Thoracic aorta (tissue), 2 donors: ENCODE data around the gene ADAMTS17. TPM values are rescaled to one million over a fixed set of nuclear protein-coding genes. Genes with fewer than 3 reads are reported as not detected.

Source experiments
- ATAC-seq: fragments of 150-250 bp; one replicate; pipeline ENCODE4 v1.8.0; 2017; ENCODE audit warnings: low read depth; ENCODE audit not compliant: insufficient number of reproducible peaks, low FRiP score
- DNase-seq: peaks from one replicate; pipeline ENCODE4 v3.0.0-alpha.2; 2020; ENCODE audit warnings: low spot score
- H3K27ac ChIP-seq, 2 donors: fragments of 200-600 bp; sonication (generic); 1 replicate in 1 of 2; 2 replicates in 1 of 2; pipeline ENCODE4 v1.5.1; 2016; ENCODE audit warnings: mild to moderate bottlenecking in 2 of 2, moderate library complexity in 2 of 2
- H3K27me3 ChIP-seq: fragments of 200-600 bp; sonication (generic); replicated peaks from 2 replicates; pipeline ENCODE4 v1.6.0; 2016; ENCODE audit warnings: mild to moderate bottlenecking; ENCODE audit not compliant: insufficient read depth
- H3K36me3 ChIP-seq: fragments of 200-600 bp; sonication (generic); one replicate; pipeline ENCODE4 v1.5.1; 2016
- H3K4me1 ChIP-seq, 2 donors: fragments of 200-600 bp; sonication (generic); 1 replicate in 1 of 2; 2 replicates in 1 of 2; pipeline versions ENCODE4 v1.5.1 to v1.6.0; 2016; ENCODE audit warnings: low read depth in 2 of 2, mild to moderate bottlenecking in 1 of 2; ENCODE audit not compliant: control insufficient read depth in 1 of 2
- H3K4me3 ChIP-seq: fragments of 200-600 bp; sonication (generic); 2 replicates; pipeline ENCODE4 v1.5.1; 2016; ENCODE audit warnings: mild to moderate bottlenecking
- H3K9me3 ChIP-seq: fragments of 200-600 bp; sonication (generic); 2 replicates; pipeline ENCODE4 v1.5.1; 2016
- total RNA-seq, 2 donors: library from RNA; depleted of rRNA; stranded (reverse); fragments of >200 nt; gene quantifications; one replicate each; pipeline versions ENCODE4 v1.1.0 to v1.2.3, GENCODE V29; 2016
- TF ChIP-seq, protein P1 (sequence below): fragments of 200-600 bp; sonication (generic); IDR thresholded peaks from one replicate; pipeline ENCODE4 v1.5.1; 2019; ENCODE audit warnings: antibody characterized with exemption

Gene ADAMTS17
- total RNA-seq, 2 donors from 2014 or later = 2.8 to 8.1 TPM

DNA sequence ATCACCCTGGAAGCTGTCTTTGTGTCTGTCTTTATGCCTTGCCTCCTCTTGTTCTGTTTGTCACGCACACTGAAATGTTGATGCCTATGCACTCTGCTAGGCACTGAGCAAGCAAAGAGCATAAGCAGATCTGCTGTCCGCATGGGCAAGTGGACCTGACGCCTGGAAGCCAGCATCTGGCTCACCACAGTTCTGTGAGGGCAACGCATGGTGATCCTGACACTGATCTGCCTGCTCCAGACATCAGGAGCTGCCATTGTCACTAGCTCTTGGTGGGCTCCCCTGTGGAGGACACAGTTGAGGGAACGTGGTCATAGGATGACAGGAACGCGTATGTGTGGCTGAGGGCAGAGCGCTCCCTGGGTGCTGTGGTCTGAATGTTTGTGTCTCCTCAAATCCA is 234.6 kb downstream of the ADAMTS17 start:
- no peak for DNase-seq
- Histone ChIP-seq H3K36me3 (no peaks in the 10 kb centered on the region), H3K9me3 (no peaks in the 10 kb centered on the region), H3K4me1 (peaks cover 14 to 35% of the 10 kb centered on the region in 2 donors), H3K27ac (no peak overlapping the region), H3K27me3 (no peaks in the 10 kb centered on the region), H3K4me3 (no peak overlapping the region)
- TF ChIP-seq, protein P1, sequence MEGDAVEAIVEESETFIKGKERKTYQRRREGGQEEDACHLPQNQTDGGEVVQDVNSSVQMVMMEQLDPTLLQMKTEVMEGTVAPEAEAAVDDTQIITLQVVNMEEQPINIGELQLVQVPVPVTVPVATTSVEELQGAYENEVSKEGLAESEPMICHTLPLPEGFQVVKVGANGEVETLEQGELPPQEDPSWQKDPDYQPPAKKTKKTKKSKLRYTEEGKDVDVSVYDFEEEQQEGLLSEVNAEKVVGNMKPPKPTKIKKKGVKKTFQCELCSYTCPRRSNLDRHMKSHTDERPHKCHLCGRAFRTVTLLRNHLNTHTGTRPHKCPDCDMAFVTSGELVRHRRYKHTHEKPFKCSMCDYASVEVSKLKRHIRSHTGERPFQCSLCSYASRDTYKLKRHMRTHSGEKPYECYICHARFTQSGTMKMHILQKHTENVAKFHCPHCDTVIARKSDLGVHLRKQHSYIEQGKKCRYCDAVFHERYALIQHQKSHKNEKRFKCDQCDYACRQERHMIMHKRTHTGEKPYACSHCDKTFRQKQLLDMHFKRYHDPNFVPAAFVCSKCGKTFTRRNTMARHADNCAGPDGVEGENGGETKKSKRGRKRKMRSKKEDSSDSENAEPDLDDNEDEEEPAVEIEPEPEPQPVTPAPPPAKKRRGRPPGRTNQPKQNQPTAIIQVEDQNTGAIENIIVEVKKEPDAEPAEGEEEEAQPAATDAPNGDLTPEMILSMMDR = no peak
- no peak for ATAC-seq

DNA sequence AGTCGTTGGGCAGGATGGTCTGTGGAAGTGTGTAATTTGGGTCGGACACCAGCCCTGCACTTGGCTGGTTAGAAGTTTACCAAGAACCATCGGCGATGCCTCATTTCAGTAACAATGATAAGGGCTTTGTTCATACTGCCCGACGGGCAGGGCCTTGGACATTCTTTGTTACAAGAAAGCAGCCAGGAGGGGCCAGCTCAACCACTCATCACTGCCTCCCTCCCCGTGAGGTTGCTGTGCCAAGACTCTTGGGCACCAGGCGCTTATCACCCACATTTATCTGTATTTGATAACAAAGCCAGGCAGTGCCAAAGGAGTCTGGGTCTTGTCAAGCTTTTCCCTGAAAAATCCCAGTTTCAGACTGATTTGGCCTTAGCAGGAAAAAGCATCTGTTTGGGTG is 235.0 kb downstream of the ADAMTS17 start:
- TF ChIP-seq, protein P1 = no peak
- H3K27ac ChIP-seq = no peak overlapping the region
- H3K4me3 ChIP-seq = no peak overlapping the region
- DNase-seq (no peak), ATAC-seq (no peak)
- H3K9me3 ChIP-seq = no peaks in the 10 kb centered on the region
- H3K27me3 ChIP-seq = no peaks in the 10 kb centered on the region
- peaks cover 10 to 35% of the 10 kb centered on the region in 2 donors for H3K4me1 ChIP-seq
- H3K36me3 ChIP-seq = no peaks in the 10 kb centered on the region

DNA sequence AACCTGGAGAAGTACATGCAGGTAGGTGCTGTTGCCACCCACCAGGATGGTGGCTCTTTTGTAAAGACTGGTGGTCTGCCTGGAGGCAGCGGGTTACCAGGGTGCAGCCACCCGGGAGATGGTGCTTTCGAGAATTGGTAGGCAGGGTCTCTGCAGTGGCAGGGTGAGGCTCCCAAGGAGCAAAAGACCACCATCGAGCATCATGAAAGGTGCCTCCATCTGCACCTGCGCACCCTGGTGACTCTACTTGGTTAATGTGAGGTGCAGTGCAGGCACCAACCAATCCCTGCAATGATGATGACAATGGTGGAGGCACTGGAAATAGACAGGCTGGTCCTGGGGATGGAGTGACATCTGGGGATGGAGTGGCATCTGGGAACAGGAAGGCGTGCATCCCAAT is 236.7 kb downstream of the ADAMTS17 start:
- DNase-seq = no peak
- ATAC-seq = no peak
- Histone ChIP-seq H3K4me1 (peaks cover 0 to 27% of the 10 kb centered on the region in 2 donors), H3K4me3 (no peak overlapping the region), H3K9me3 (no peaks in the 10 kb centered on the region), H3K36me3 (no peaks in the 10 kb centered on the region), H3K27ac (no peak overlapping the region), H3K27me3 (no peaks in the 10 kb centered on the region)
- TF ChIP-seq, protein P1 = no peak

DNA sequence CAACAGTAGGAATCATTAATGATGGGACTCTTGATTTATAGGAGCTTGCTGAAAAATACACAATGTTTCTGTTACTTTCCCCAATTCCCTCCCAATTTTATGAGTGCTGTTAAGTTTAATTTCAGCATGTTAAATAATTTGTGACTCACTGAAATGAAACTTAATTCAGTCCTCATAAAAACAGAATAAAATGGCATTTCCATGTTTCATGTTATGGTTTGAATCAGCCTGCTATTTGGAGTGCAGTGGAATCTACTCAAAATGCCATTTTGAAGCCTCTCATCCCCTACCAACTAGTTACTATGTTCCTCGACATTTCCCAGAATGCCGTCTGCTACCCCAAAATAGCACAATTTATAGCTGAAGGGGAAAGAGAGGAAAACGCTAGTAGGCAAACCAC is 237.5 kb downstream of the ADAMTS17 start:
- TF ChIP-seq, protein P1 = no peak
- H3K27me3 ChIP-seq = no peaks in the 10 kb centered on the region
- no peak overlapping the region for H3K4me3 ChIP-seq
- H3K36me3 ChIP-seq = no peaks in the 10 kb centered on the region
- H3K27ac ChIP-seq = no peak overlapping the region
- H3K4me1 ChIP-seq = peaks cover 0 to 27% of the 10 kb centered on the region in 2 donors
- no peaks in the 10 kb centered on the region for H3K9me3 ChIP-seq
- no peak for ATAC-seq
- no peak for DNase-seq

DNA sequence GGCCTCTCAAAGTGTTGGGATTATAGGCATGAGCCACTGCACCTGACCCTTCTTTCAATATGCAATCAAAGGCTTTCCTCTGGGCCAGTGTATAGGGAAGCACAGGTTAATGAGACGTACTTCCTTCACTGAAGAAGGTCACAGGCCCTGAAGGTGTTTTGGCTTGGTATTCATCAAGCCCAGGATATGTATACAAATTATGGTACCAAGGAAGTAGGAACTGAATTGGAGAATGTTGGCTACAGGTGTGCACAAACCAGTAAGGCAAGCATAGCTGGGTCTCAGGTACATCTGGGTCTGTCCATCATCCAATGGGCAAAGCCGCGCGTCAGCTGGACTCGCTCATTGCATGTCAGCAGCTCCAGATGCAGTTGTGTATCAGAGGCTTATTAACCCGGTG is 237.9 kb downstream of the ADAMTS17 start:
- Histone ChIP-seq H3K4me3 (no peak overlapping the region), H3K4me1 (peaks cover 0 to 27% of the 10 kb centered on the region in 2 donors), H3K27ac (no peak overlapping the region), H3K9me3 (no peaks in the 10 kb centered on the region), H3K36me3 (no peaks in the 10 kb centered on the region), H3K27me3 (no peaks in the 10 kb centered on the region)
- TF ChIP-seq, protein P1 = no peak
- ATAC-seq (no peak), DNase-seq (no peak)
